ENCODE measurements around the gene LMOD3.

LMOD3 gene

DNA sequence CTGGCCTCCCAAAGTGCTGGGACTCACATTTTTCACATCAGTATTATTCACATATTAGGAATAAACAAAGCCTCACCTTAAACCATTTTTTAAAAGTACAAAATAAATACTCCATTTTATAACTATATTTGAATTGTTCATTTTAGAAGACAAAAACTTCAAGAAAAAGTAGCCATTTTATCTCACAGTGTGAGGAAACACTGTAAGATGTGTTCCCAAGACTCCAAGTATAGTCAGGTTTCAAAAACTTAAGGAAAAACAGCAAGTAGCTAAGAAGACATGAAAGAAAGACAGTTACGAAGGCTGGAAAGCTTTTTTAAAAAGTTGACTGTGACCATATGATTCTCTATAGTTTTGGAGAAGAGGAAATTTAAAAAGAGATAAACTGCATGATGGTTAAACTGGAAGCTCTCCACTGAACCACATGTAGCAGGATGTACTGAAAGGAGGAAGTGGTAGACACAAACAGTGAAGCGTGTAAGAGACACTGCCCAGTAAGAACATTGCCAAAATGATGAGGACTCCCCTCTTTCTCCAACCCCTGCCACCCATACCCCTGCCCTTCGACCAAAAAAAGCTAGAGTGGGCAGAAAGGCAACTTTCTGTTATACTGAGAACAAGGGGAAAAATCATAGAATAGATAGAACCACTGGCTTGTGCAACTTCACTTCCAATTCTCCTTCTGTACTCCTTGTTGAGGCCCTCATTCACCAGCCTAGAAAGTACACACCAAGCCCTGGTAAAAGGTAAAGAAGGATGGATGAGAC is 64.0 kb downstream of the LMOD3 start:
- no peak overlapping the region for H3K27ac ChIP-seq
- H3K4me3 ChIP-seq (IDR thresholded peaks at IDR 0.05; ENCODE audit: insufficient read depth, low read depth, low read length), result no peak overlapping the region
- no peaks in the 10 kb centered on the region for H3K79me2 ChIP-seq (ENCODE audit: insufficient read depth, low read depth)
- no peaks in the 10 kb centered on the region for H3K36me3 ChIP-seq (ENCODE audit: insufficient read depth)
- TF ChIP-seq, protein P1, sequence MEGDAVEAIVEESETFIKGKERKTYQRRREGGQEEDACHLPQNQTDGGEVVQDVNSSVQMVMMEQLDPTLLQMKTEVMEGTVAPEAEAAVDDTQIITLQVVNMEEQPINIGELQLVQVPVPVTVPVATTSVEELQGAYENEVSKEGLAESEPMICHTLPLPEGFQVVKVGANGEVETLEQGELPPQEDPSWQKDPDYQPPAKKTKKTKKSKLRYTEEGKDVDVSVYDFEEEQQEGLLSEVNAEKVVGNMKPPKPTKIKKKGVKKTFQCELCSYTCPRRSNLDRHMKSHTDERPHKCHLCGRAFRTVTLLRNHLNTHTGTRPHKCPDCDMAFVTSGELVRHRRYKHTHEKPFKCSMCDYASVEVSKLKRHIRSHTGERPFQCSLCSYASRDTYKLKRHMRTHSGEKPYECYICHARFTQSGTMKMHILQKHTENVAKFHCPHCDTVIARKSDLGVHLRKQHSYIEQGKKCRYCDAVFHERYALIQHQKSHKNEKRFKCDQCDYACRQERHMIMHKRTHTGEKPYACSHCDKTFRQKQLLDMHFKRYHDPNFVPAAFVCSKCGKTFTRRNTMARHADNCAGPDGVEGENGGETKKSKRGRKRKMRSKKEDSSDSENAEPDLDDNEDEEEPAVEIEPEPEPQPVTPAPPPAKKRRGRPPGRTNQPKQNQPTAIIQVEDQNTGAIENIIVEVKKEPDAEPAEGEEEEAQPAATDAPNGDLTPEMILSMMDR (conservative IDR thresholded peaks at IDR 0.05; ENCODE audit: low read depth, low read length), result no peak
- H2AFZ ChIP-seq (ENCODE audit: low read depth), result no peak overlapping the region
- no peak overlapping the region for H3K9ac ChIP-seq
- H3K27me3 ChIP-seq (ENCODE audit: insufficient read depth, low read depth), result no peaks in the 10 kb centered on the region
- peaks cover under 1% of the 10 kb centered on the region for H3K4me1 ChIP-seq (ENCODE audit: low read depth, poor library complexity, severe bottlenecking)
- H3K4me2 ChIP-seq, result no peak overlapping the region
- no peaks in the 10 kb centered on the region for H4K20me1 ChIP-seq (ENCODE audit: insufficient read depth)

Measured in KMS-11 (cell line).